ENCODE results near the gene DSG3. TPM values are rescaled to one million over a fixed set of nuclear protein-coding genes. Genes with fewer than 3 reads are reported as not detected.

DSG3 gene
- total RNA-seq, 4 donors from 2014 or later = 79.9 to 167 (median 122) TPM

GRCh38 chr18:31510319-31510718 is 62.8 kb downstream of the DSG3 start:
- no peak for DNase-seq (ENCODE audit: low spot score in 2 of 2)
- intact Hi-C loops (cut with DNase I; ENCODE audit: low total_unique reads) = loop anchor here (10.0 kb wide), 1 partner anchor 86 kb away; no protein-coding TSS in a partner anchor
- H3K4me3 ChIP-seq (ENCODE audit: low read depth, poor library complexity, severe bottlenecking) = no peak overlapping the region
- TF ChIP-seq CTCF (IDR thresholded peaks at IDR 0.05) = no peak
- no peak for TF ChIP-seq POLR2A (IDR thresholded peaks at IDR 0.05)

- TF ChIP-seq CTCF (IDR thresholded peaks at IDR 0.05) (no peak), POLR2A (IDR thresholded peaks at IDR 0.05) (no peak)
- intact Hi-C loops (cut with DNase I; ENCODE audit: low total_unique reads) = loop anchor here (10.0 kb wide), 1 partner anchor 86 kb away; no protein-coding TSS in a partner anchor
- 39 to 62% methylated on average over 6 of the region's 6 CpGs for WGBS, 2 donors
- no peak for DNase-seq (ENCODE audit: low spot score in 2 of 2)
- no peak overlapping the region for H3K4me3 ChIP-seq (ENCODE audit: low read depth, poor library complexity, severe bottlenecking)
These were observed 63.6 kb downstream of the DSG3 start for GRCh38 chr18:31511098-31511497.

GRCh38 chr18:31512203-31512764 is 64.7 kb downstream of the DSG3 start:
- WGBS, 2 donors = 47 to 52% methylated on average over 6 of the region's 6 CpGs
- DNase-seq (ENCODE audit: low spot score in 2 of 2) = no peak
- TF ChIP-seq POLR2A (IDR thresholded peaks at IDR 0.05) (no peak), CTCF (IDR thresholded peaks at IDR 0.05) (peak in 1 of 3 donors; percentile 25)
- H3K4me3 ChIP-seq (ENCODE audit: low read depth, poor library complexity, severe bottlenecking) = no peak overlapping the region
- intact Hi-C loops (cut with DNase I; ENCODE audit: low total_unique reads) = loop anchor here (10.0 kb wide), 1 partner anchor 87 kb away; no protein-coding TSS in a partner anchor

DNA sequence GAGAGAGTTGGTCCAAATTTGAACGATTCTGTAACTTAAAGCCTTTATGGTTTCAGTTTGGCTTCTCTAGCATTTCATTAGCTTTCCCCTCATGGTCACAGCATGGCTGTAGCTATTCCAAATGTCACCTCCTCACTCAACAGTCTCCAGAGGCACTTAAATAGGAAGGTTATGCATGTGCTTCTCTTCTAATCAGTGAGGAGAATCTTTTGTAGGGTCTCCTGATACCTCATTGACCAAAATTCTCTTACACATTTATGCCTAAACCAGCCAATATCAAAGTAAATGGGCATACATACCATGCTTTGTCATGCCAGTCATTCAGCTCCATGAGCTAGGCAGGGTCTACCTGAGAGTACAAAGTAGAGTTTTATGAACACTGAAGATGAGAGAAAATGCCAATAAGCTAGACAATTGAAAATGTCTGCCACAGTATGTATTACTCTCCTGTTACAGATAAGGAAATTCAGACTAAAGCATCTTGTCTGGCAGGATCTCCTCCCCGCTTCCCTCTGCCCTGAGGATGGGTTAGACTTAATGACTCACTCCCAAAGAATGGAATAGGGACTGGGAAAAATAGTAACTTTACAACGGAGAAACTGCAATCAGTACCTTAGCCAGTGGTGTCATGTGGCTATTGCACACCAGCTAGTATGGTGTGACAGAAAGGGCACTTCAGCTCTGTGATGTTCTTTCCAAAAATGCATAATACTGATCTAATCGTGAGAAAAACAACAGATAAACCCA is 65.8 kb downstream of the DSG3 start:
- intact Hi-C loops (cut with DNase I; ENCODE audit: low total_unique reads) = loop anchor here (10.0 kb wide), 1 partner anchor 89 kb away; no protein-coding TSS in a partner anchor
- no peak for DNase-seq (ENCODE audit: low spot score in 2 of 2)
- TF ChIP-seq CTCF (IDR thresholded peaks at IDR 0.05) (no peak), POLR2A (IDR thresholded peaks at IDR 0.05) (no peak)
- no peak overlapping the region for H3K4me3 ChIP-seq (ENCODE audit: low read depth, poor library complexity, severe bottlenecking)
- WGBS, 2 donors = 44 to 45% methylated on average over 4 of the region's 4 CpGs

DNA sequence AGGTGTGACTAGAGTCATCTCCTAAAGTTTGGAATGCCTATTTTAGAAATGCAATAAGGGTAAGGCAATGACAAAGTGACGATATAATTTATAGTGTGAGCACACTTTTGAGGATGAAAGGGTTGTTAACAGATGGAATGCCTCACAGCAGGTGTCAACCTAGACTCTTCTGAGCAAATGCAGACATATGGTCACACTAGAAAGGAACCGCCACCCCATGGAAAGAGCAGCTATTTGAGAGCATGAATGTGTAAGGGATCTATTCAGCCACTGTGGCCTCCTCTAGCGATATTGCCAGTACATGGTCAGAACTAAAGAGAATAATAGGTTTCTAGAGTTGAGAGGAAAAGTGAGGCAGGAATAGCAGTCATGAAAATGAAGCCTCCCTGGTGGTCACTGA is 68.9 kb downstream of the DSG3 start:
- no peak for DNase-seq (ENCODE audit: low spot score in 2 of 2)
- 81 to 82% methylated on average over 3 of the region's 3 CpGs for WGBS, 2 donors
- TF ChIP-seq CTCF (IDR thresholded peaks at IDR 0.05) (no peak), POLR2A (IDR thresholded peaks at IDR 0.05) (no peak)
- intact Hi-C loops (cut with DNase I; ENCODE audit: low total_unique reads) = loop anchor here (10.0 kb wide), 1 partner anchor 92 kb away; no protein-coding TSS in a partner anchor
- H3K4me3 ChIP-seq (ENCODE audit: low read depth, poor library complexity, severe bottlenecking) = no peak overlapping the region
